Neural cell (in vitro differentiated cells): ENCODE data around the gene PIP4P1. TPM values are rescaled to one million over a fixed set of nuclear protein-coding genes. Genes with fewer than 3 reads are reported as not detected.

Experiments used
- H2AFZ ChIP-seq: fragments of 200-600, 300-800 bp; sonication (generic), shearing (Covaris generic); 2 replicates; pipeline ENCODE4 v1.6.0; 2014; ENCODE audit warnings: low read depth, mild to moderate bottlenecking, antibody characterized with exemption, low read length, moderate library complexity
- H3F3A ChIP-seq: fragments of 200-600 bp; shearing (Covaris generic); 2 replicates; pipeline ENCODE4 v1.6.1; 2016; ENCODE audit warnings: mild to moderate bottlenecking, moderate library complexity, mixed read lengths, antibody characterized with exemption, low read length; ENCODE audit not compliant: insufficient read depth, poor library complexity, severe bottlenecking
- H3K27ac ChIP-seq: fragments of 200-600, 300-800 bp; sonication (generic), shearing (Covaris generic); 2 replicates; pipeline ENCODE4 v1.5.1; 2014; ENCODE audit warnings: mild to moderate bottlenecking, low read length, moderate library complexity
- H3K27me3 ChIP-seq: fragments of 300-800, 200-600 bp; sonication (generic), shearing (Covaris generic); 2 replicates; pipeline ENCODE4 v1.6.0; 2014; ENCODE audit warnings: mild to moderate bottlenecking, low read depth, low read length, moderate library complexity; ENCODE audit not compliant: insufficient read depth
- H3K36me3 ChIP-seq: fragments of 300-800, 200-600 bp; sonication (generic), shearing (Covaris generic); 2 replicates; pipeline ENCODE4 v1.5.1; 2014; ENCODE audit warnings: mild to moderate bottlenecking, antibody characterized with exemption, low read length, moderate library complexity; ENCODE audit not compliant: insufficient read depth
- H3K4me2 ChIP-seq: fragments of 300-800, 200-600 bp; sonication (generic), shearing (Covaris generic); 2 replicates; pipeline ENCODE4 v1.6.0; 2014; ENCODE audit warnings: mild to moderate bottlenecking, low read length
- H3K4me3 ChIP-seq: fragments of 300-800, 200-600 bp; sonication (generic), shearing (Covaris generic); 2 replicates; pipeline ENCODE4 v1.5.1; 2014; ENCODE audit warnings: mild to moderate bottlenecking, low read length, moderate library complexity
- H3K79me2 ChIP-seq: fragments of 200-600 bp; shearing (Covaris generic); replicated peaks from 2 replicates; pipeline ENCODE4 v1.6.0; 2014; ENCODE audit warnings: mild to moderate bottlenecking, low read length, moderate library complexity; ENCODE audit not compliant: insufficient read depth
- H3K9ac ChIP-seq: fragments of 300-800, 200-600 bp; sonication (generic), shearing (Covaris generic); 2 replicates; pipeline ENCODE4 v1.6.1; 2016; ENCODE audit warnings: mild to moderate bottlenecking, low read length, mixed read lengths
- H3K9me2 ChIP-seq: fragments of 200-600 bp; shearing (Covaris generic); 2 replicates; pipeline ENCODE4 v1.6.1; 2016; ENCODE audit warnings: mild to moderate bottlenecking, low read length, mixed read lengths; ENCODE audit not compliant: insufficient read depth
- H3K9me3 ChIP-seq: fragments of 200-600, 300-800 bp; sonication (generic), shearing (Covaris generic); 2 replicates; pipeline ENCODE4 v1.6.1; 2016; ENCODE audit warnings: mild to moderate bottlenecking, mixed run types, low read length, moderate library complexity, mixed read lengths
- H4K20me1 ChIP-seq: fragments of 200-600 bp; shearing (Covaris generic); 2 replicates; pipeline ENCODE4 v1.6.1; 2016; ENCODE audit warnings: mild to moderate bottlenecking, mixed run types; ENCODE audit not compliant: insufficient read depth
- CTCF ChIP-seq: fragments of 450-650 bp; IDR thresholded peaks from 2 replicates; pipeline ENCODE4 v1.5.1; 2014; ENCODE audit warnings: antibody characterized with exemption, mild to moderate bottlenecking, moderate library complexity; ENCODE audit not compliant: poor library complexity, severe bottlenecking
- EP300 ChIP-seq: fragments of 450-650 bp; conservative IDR thresholded peaks from 2 replicates; pipeline ENCODE4 v1.6.1; 2014; ENCODE audit warnings: antibody characterized with exemption, mild to moderate bottlenecking, moderate library complexity; ENCODE audit not compliant: poor library complexity, severe bottlenecking
- EZH2 ChIP-seq: fragments of 200-600, 300-800 bp; shearing (Covaris generic), sonication (generic); IDR thresholded peaks from 2 replicates; pipeline ENCODE4 v1.6.1; 2014; ENCODE audit warnings: antibody characterized with exemption, low read length, borderline replicate concordance, mild to moderate bottlenecking; ENCODE audit not compliant: insufficient read depth, poor library complexity, severe bottlenecking
- MXI1 ChIP-seq: fragments of 450-650 bp; conservative IDR thresholded peaks from 2 replicates; pipeline ENCODE4 v1.6.1; 2014; ENCODE audit warnings: antibody characterized with exemption, mild to moderate bottlenecking; ENCODE audit not compliant: poor library complexity, severe bottlenecking
- POLR2AphosphoS5 ChIP-seq: IDR thresholded peaks from 2 replicates; pipeline ENCODE4 v1.6.1; 2012
- RAD21 ChIP-seq: fragments of 450-650 bp; conservative IDR thresholded peaks from 2 replicates; pipeline ENCODE4 v1.6.1; 2014; ENCODE audit warnings: antibody characterized with exemption, mild to moderate bottlenecking, moderate library complexity
- REST ChIP-seq: IDR thresholded peaks from 2 replicates; pipeline ENCODE4 v1.6.1; 2012; ENCODE audit warnings: borderline replicate concordance
- SMC3 ChIP-seq: fragments of 450-650 bp; conservative IDR thresholded peaks from 2 replicates; pipeline ENCODE4 v1.6.1; 2014; ENCODE audit warnings: antibody characterized with exemption, mild to moderate bottlenecking, moderate library complexity; ENCODE audit not compliant: poor library complexity
- TAF1 ChIP-seq: IDR thresholded peaks from 2 replicates; pipeline ENCODE4 v1.6.1; 2012; ENCODE audit warnings: low read depth
- polyA plus RNA-seq: library from polyadenylated mRNA; depleted of rRNA; stranded (reverse); fragments of >200 nt; gene quantifications from 2 replicates; pipeline ENCODE4 v1.2.3, GENCODE V29; 2014

The PIP4P1 gene
- polyA plus RNA-seq, 1 donor from 2014 or later: 77.2 TPM

- Histone ChIP-seq H3K9me2 (no peaks in the 10 kb centered on the region), H3K4me3 (no peak overlapping the region), H3K79me2 (no peaks in the 10 kb centered on the region), H4K20me1 (no peaks in the 10 kb centered on the region), H3K9me3 (no peaks in the 10 kb centered on the region), H3K27me3 (no peaks in the 10 kb centered on the region), H3K27ac (no peak overlapping the region), H3K9ac (no peak overlapping the region), H3K36me3 (no peaks in the 10 kb centered on the region), H3K4me2 (no peak overlapping the region), H3F3A (no peaks in the 10 kb centered on the region), H2AFZ (no peak overlapping the region)
- TF ChIP-seq REST: no peak
- TF ChIP-seq EZH2: no peak
- no peak for TF ChIP-seq EP300
- no peak for TF ChIP-seq POLR2AphosphoS5
Observed at GRCh38 chr14:20487396-20487725, 26.1 kb upstream of the PIP4P1 start.

- H4K20me1 ChIP-seq: no peaks in the 10 kb centered on the region
- H3K27ac ChIP-seq: no peak overlapping the region
- no peaks in the 10 kb centered on the region for H3K36me3 ChIP-seq
- H3K27me3 ChIP-seq: no peaks in the 10 kb centered on the region
- no peak overlapping the region for H3K9ac ChIP-seq
- no peaks in the 10 kb centered on the region for H3F3A ChIP-seq
- H3K9me3 ChIP-seq: no peaks in the 10 kb centered on the region
- no peak overlapping the region for H2AFZ ChIP-seq
- H3K79me2 ChIP-seq: no peaks in the 10 kb centered on the region
- TF ChIP-seq MXI1: no peak
- no peak for TF ChIP-seq SMC3
- no peak for TF ChIP-seq REST
- no peak for TF ChIP-seq POLR2AphosphoS5
- TF ChIP-seq EP300: no peak
- TF ChIP-seq EZH2: no peak
- no peak for TF ChIP-seq CTCF
- no peak for TF ChIP-seq TAF1
- TF ChIP-seq RAD21: no peak
- no peaks in the 10 kb centered on the region for H3K9me2 ChIP-seq
- no peak overlapping the region for H3K4me2 ChIP-seq
- H3K4me3 ChIP-seq: no peak overlapping the region
Observed at GRCh38 chr14:20486684-20487395, 25.6 kb upstream of the PIP4P1 start.
